HepG2 (cell line): Measurements from ENCODE around the gene TBC1D5. TPM values are rescaled to one million over a fixed set of nuclear protein-coding genes. Genes with fewer than 3 reads are reported as not detected.

Experiments
- ATAC-seq: fragments of 200-7000 bp; cut with Tn5 transposase; 3 replicates; pipeline ENCODE4 v1.9.1; 2020; ENCODE audit warnings: mild to moderate bottlenecking, moderate library complexity
- BruUV-seq: library from RNA; stranded (reverse); fragments of 400-500 nt; replicated peaks from 2 replicates; lab custom pipeline; 2021; lab: Mats Ljungman, UMichigan
- CTCF ChIA-PET: fragments of 300-600 bp; formaldehyde crosslinking; extraction: SDS; loops from one replicate; lab custom pipeline; 2021; ENCODE audit warnings: low total read pairs, inconsistent platforms, low intra/inter-chr PET ratio; lab: Yijun Ruan, JAX
- POLR2A ChIA-PET: fragments of 350-600 bp; sonication (Branson Sonifier 250); formaldehyde crosslinking; loops from one replicate; lab custom pipeline; 2020; ENCODE audit warnings: antibody characterized with exemption, inconsistent platforms; lab: Yijun Ruan, JAX
- DNase-seq: peaks from one replicate; pipeline ENCODE4 v3.0.0-alpha.2; 2015; ENCODE audit warnings: low spot score
- FAIRE-seq: peaks from 3 replicates; lab custom pipeline; 2011; peaks lifted over from hg19 to GRCh38; lab: Jason Lieb, UNC
- H2AFZ ChIP-seq: one replicate; pipeline ENCODE4 v1.6.1; 2011; ENCODE audit warnings: low read length, inconsistent platforms
- H3K27ac ChIP-seq: fragments of 300-600 bp; 3 replicates; pipeline ENCODE4 v1.8.0; 2011; ENCODE audit warnings: mixed run types, mild to moderate bottlenecking, mixed read lengths, low read length, inconsistent platforms; ENCODE audit not compliant: insufficient read depth; ENCODE audit errors: extremely low read length
- H3K27me3 ChIP-seq, 2 experiments: fragments of 200-600 bp in 1 of 2; 2 replicates in 1 of 2; 3 replicates in 1 of 2; pipeline versions ENCODE4 v1.6.0 to v1.8.0; 2011; ENCODE audit warnings: low read length in 2 of 2, mild to moderate bottlenecking in 2 of 2, moderate library complexity in 2 of 2, inconsistent platforms in 1 of 2; ENCODE audit not compliant: insufficient read depth in 2 of 2, control insufficient read depth in 1 of 2
- H3K36me3 ChIP-seq, 2 experiments: fragments of 200-600 bp in 1 of 2; replicated peaks in 1 of 2; 2 replicates in 1 of 2; 3 replicates in 1 of 2; pipeline versions ENCODE4 v1.5.1 to v1.8.0; 2011; ENCODE audit warnings: low read length in 2 of 2, inconsistent platforms in 1 of 2; ENCODE audit not compliant: insufficient read depth in 2 of 2, control insufficient read depth in 1 of 2
- H3K4me1 ChIP-seq: 2 replicates; pipeline ENCODE4 v1.5.1; 2012; ENCODE audit warnings: low read length, inconsistent platforms; ENCODE audit not compliant: insufficient read depth
- H3K4me2 ChIP-seq: 2 replicates; pipeline ENCODE4 v1.6.0; 2011; ENCODE audit warnings: low read depth, low read length, inconsistent platforms
- H3K4me3 ChIP-seq, 3 experiments: fragments of 200-600 bp in 1 of 3; sonication (generic), shearing (Covaris generic) in 1 of 3; replicated peaks in 1 of 3; 2 replicates each; pipeline ENCODE4 v1.5.1; 2011 to 2016; ENCODE audit warnings: low read length in 3 of 3, inconsistent platforms in 2 of 3, low read depth in 2 of 3, mild to moderate bottlenecking in 2 of 3, control low read depth in 1 of 3, mixed read lengths in 1 of 3; ENCODE audit not compliant: insufficient read depth in 1 of 3
- H3K79me2 ChIP-seq: one replicate; pipeline ENCODE4 v1.6.1; 2011; ENCODE audit warnings: low read length, inconsistent platforms; ENCODE audit not compliant: insufficient read depth
- H3K9ac ChIP-seq: 2 replicates; pipeline ENCODE4 v1.6.0; 2011; ENCODE audit warnings: mild to moderate bottlenecking, low read depth, low read length, inconsistent platforms; ENCODE audit not compliant: insufficient read depth
- H3K9me3 ChIP-seq: 2 replicates; pipeline ENCODE4 v1.5.1; 2012; ENCODE audit warnings: mild to moderate bottlenecking, low read length
- H4K20me1 ChIP-seq: 2 replicates; pipeline ENCODE4 v1.6.0; 2011; ENCODE audit warnings: inconsistent platforms, mild to moderate bottlenecking, low read length, moderate library complexity; ENCODE audit not compliant: insufficient read depth
- CHCHD3 ChIP-seq: sonication (generic); formaldehyde crosslinking; IDR thresholded peaks from 2 replicates; pipeline ENCODE4 v1.8.0; 2022; ENCODE audit warnings: mild to moderate bottlenecking, missing genetic modification reagents, moderate library complexity
- DBP ChIP-seq: sonication (generic); formaldehyde crosslinking; IDR thresholded peaks from 2 replicates; pipeline ENCODE4 v1.4.0; 2020; ENCODE audit warnings: missing genetic modification reagents; ENCODE audit errors: not compliant biosample characterization
- DR1 ChIP-seq: sonication (generic); formaldehyde crosslinking; IDR thresholded peaks from 2 replicates; pipeline ENCODE4 v1.8.0; 2021; ENCODE audit warnings: mild to moderate bottlenecking, missing genetic modification reagents, inconsistent platforms
- DRAP1 ChIP-seq: IDR thresholded peaks from 2 replicates; pipeline ENCODE4 v1.6.1; 2016; ENCODE audit warnings: missing genetic modification reagents, missing compliant biosample characterization
- EHMT2 ChIP-seq: fragments of 200-600 bp; sonication (generic); IDR thresholded peaks from 2 replicates; pipeline ENCODE4 v1.7.0; 2017; ENCODE audit warnings: antibody characterized with exemption, low read depth, low read length, borderline replicate concordance
- GTF3A ChIP-seq: sonication (generic); formaldehyde crosslinking; conservative IDR thresholded peaks from 2 replicates; pipeline ENCODE4 v1.4.0; 2020; ENCODE audit warnings: mild to moderate bottlenecking, missing genetic modification reagents
- HBP1 ChIP-seq: IDR thresholded peaks from 2 replicates; pipeline ENCODE4 v1.6.1; 2016; ENCODE audit warnings: low read depth, control low read depth
- HOXD1 ChIP-seq: sonication (generic); formaldehyde crosslinking; IDR thresholded peaks from 2 replicates; pipeline ENCODE4 v1.5.0; 2020; ENCODE audit warnings: missing genetic modification reagents
- KDM1A ChIP-seq: IDR thresholded peaks from 2 replicates; pipeline ENCODE4 v1.6.1; 2016; ENCODE audit warnings: missing compliant biosample characterization
- MTF1 ChIP-seq: sonication (generic); formaldehyde crosslinking; IDR thresholded peaks from 2 replicates; pipeline ENCODE4 v1.5.0; 2020; ENCODE audit warnings: missing genetic modification reagents
- THAP11 ChIP-seq: IDR thresholded peaks from 2 replicates; pipeline ENCODE4 v1.6.1; 2016; ENCODE audit warnings: missing biosample characterization, missing genetic modification reagents
- ZNF333 ChIP-seq: sonication (generic); formaldehyde crosslinking; IDR thresholded peaks from 2 replicates; pipeline ENCODE4 v1.4.0; 2020; ENCODE audit warnings: mild to moderate bottlenecking, missing genetic modification reagents, borderline replicate concordance
- ZNF703 ChIP-seq: sonication (generic); formaldehyde crosslinking; IDR thresholded peaks from 2 replicates; pipeline ENCODE4 v1.5.1; 2020; ENCODE audit warnings: missing genetic modification reagents, mild to moderate bottlenecking, moderate library complexity, borderline replicate concordance
- ZNF777 ChIP-seq: sonication (generic); formaldehyde crosslinking; IDR thresholded peaks from 2 replicates; pipeline ENCODE4 v1.4.0; 2020; ENCODE audit warnings: missing genetic modification reagents
- in situ Hi-C: cut with HindIII; loops from 2 replicates; pipeline ENCODE4 v1.10.0; 2017; ENCODE audit warnings: low pct_unique_long_range_greater_than_20kb; ENCODE audit not compliant: extremely low pct_ligation_motif_present
- intact Hi-C: fragments of 100-400 bp; cut with micrococcal nuclease; formaldehyde crosslinking; loops from one replicate; pipeline ENCODE4 v1.10.0; 2022; ENCODE audit not compliant: unreplicated experiment
- polyA plus RNA-seq, 8 experiments: library from polyadenylated mRNA; depleted of rRNA in 3 of 8; stranded (reverse) in 7 of 8; unstranded in 1 of 8; fragments of >200 nt; fragmentation: Illumina TruSeq in 4 of 8; extraction: Trizol in 4 of 8; gene quantifications; 2 replicates each; pipeline versions ENCODE4 v1.2.1 to v1.2.3, GENCODE V29; 2011 to 2016; ENCODE audit warnings: low read depth in 4 of 8, missing spikeins in 1 of 8, mixed read lengths in 1 of 8; ENCODE audit not compliant: insufficient read depth in 1 of 8
- total RNA-seq, 5 experiments: library from RNA; depleted of rRNA; stranded (reverse); fragments of >200 nt; fragmentation: Illumina TruSeq; extraction: Trizol; gene quantifications; 2 replicates each; pipeline ENCODE4 v1.2.3, GENCODE V29; 2016; ENCODE audit warnings: low read depth in 1 of 5

Gene TBC1D5
- total and polyA plus RNA-seq, 2 of the 13 experiments (the other 11 are each of a cell fraction or from before 2014, with no cell fraction given): 19.2 to 33.3 TPM

GRCh38 chr3:17310983-17311382, 431.4 kb downstream of the TBC1D5 start:
- no peak for ATAC-seq
- no TSS peak for BruUV-seq
- H3K4me1 ChIP-seq: no peaks in the 10 kb centered on the region

More at GRCh38 chr3:17310983-17311382, 431.4 kb downstream of the TBC1D5 start:
- no peak for DNase-seq
- Histone ChIP-seq H4K20me1 (no peaks in the 10 kb centered on the region), H3K36me3 (no peaks in the 10 kb centered on the region; a peak in 2 of 5 replicates)
- in situ Hi-C loops: no loop called here
- TF ChIP-seq THAP11 (CRISPR knock-in tag): no peak
- no peak for TF ChIP-seq ZNF333 (CRISPR knock-in tag)
- no peak for TF ChIP-seq HOXD1 (CRISPR knock-in tag)
- no peak for TF ChIP-seq ZNF777 (CRISPR knock-in tag)
- TF ChIP-seq HBP1 (CRISPR knock-in tag): no peak
- TF ChIP-seq DRAP1: no peak
- TF ChIP-seq CHCHD3 (CRISPR knock-in tag): no peak
- no peak for TF ChIP-seq GTF3A (CRISPR knock-in tag)
- no peak for TF ChIP-seq KDM1A (CRISPR knock-in tag)
- TF ChIP-seq ZNF703 (CRISPR knock-in tag): no peak
- TF ChIP-seq DBP (CRISPR knock-in tag): no peak
- TF ChIP-seq MTF1 (CRISPR knock-in tag): no peak
- TF ChIP-seq EHMT2: no peak
- TF ChIP-seq DR1 (CRISPR knock-in tag): no peak
- TF ChIP-seq, all 625 proteins: peak for 0
- Histone ChIP-seq H3K27ac (no peak overlapping the region), H3K79me2 (no peaks in the 10 kb centered on the region), H2AFZ (no peak overlapping the region), H3K9ac (no peak overlapping the region), H3K27me3 (no peaks in the 10 kb centered on the region), H3K9me3 (no peaks in the 10 kb centered on the region), H3K4me2 (no peak overlapping the region), H3K4me3 (no peak overlapping the region)
- ChIA-PET CTCF (no interaction called here), POLR2A (no interaction called here)
- intact Hi-C loops: no loop called here
- FAIRE-seq: no peak
